Caco-2 (cell line): ENCODE measurements around the gene KIAA0319L. TPM values are rescaled to one million over a fixed set of nuclear protein-coding genes. Genes with fewer than 3 reads are reported as not detected.
A peak's percentile ranks its signal among the peaks of the same experiment; 100 is the strongest.

Source experiments
- BruUV-seq: library from RNA; stranded (reverse); fragments of 400-500 nt; replicated peaks from 2 replicates; lab custom pipeline; 2021; lab: Mats Ljungman, UMichigan
- CTCF ChIA-PET: fragments of 300-600 bp; sonication (Branson Sonifier 250); formaldehyde crosslinking; loops from one replicate; lab custom pipeline; 2022; ENCODE audit warnings: antibody characterized with exemption; lab: Charles Lee
- POLR2A ChIA-PET: fragments of 300-600 bp; sonication (Branson Sonifier 250); formaldehyde crosslinking; loops from one replicate; lab custom pipeline; 2022; ENCODE audit warnings: antibody characterized with exemption; lab: Charles Lee
- DNase-seq, 2 experiments: peaks; one replicate each; pipeline versions ENCODE4 v3.0.0 to v3.0.0-alpha.2; 2020 to 2022
- H3K27me3 ChIP-seq: replicated peaks from 2 replicates; pipeline ENCODE4 v1.6.0; 2011; ENCODE audit warnings: low read length; ENCODE audit not compliant: control insufficient read depth, insufficient read depth
- H3K36me3 ChIP-seq: 2 replicates; pipeline ENCODE4 v1.5.1; 2011; ENCODE audit warnings: low read length; ENCODE audit not compliant: control insufficient read depth, insufficient read depth
- H3K4me1 ChIP-seq: fragments of 250-450 bp; sonication (Bioruptor Pico); 2 replicates; pipeline ENCODE4 v1.5.1; 2020; ENCODE audit warnings: mild to moderate bottlenecking
- H3K4me3 ChIP-seq: 2 replicates; pipeline ENCODE4 v1.5.1; 2011; ENCODE audit warnings: low read depth, mild to moderate bottlenecking, control low read depth, low read length
- H3K9me3 ChIP-seq: fragments of 250-450 bp; sonication (Bioruptor Pico); 2 replicates; pipeline ENCODE4 v1.5.1; 2020; ENCODE audit warnings: mild to moderate bottlenecking, moderate library complexity
- H3K27ac Mint-ChIP-seq: one replicate; pipeline ENCODE4 v1.8.0; 2022; ENCODE audit warnings: mixed read lengths; ENCODE audit not compliant: unreplicated experiment
- H3K27me3 Mint-ChIP-seq: one replicate; pipeline ENCODE4 v1.8.0; 2022; ENCODE audit warnings: mixed read lengths; ENCODE audit not compliant: insufficient read depth, unreplicated experiment
- H3K36me3 Mint-ChIP-seq: one replicate; pipeline ENCODE4 v1.8.0; 2022; ENCODE audit warnings: mild to moderate bottlenecking, mixed read lengths; ENCODE audit not compliant: insufficient read depth, unreplicated experiment
- H3K4me1 Mint-ChIP-seq: one replicate; pipeline ENCODE4 v1.8.0; 2022; ENCODE audit warnings: low read depth, mixed read lengths; ENCODE audit not compliant: unreplicated experiment
- H3K4me3 Mint-ChIP-seq: one replicate; pipeline ENCODE4 v1.8.0; 2022; ENCODE audit warnings: mild to moderate bottlenecking, moderate library complexity, mixed read lengths; ENCODE audit not compliant: unreplicated experiment
- H3K9me3 Mint-ChIP-seq: one replicate; pipeline ENCODE4 v1.8.0; 2022; ENCODE audit warnings: mixed read lengths; ENCODE audit not compliant: unreplicated experiment
- intact Hi-C: fragments of 100-400 bp; cut with micrococcal nuclease; formaldehyde crosslinking; loops from one replicate; pipeline ENCODE4 v1.10.0; 2022; ENCODE audit not compliant: unreplicated experiment
- total RNA-seq: library from RNA; stranded (reverse); gene quantifications from 2 replicates; pipeline ENCODE4 v1.2.3, GENCODE V29; 2022
- TF ChIP-seq, protein P1 (sequence below), 2 experiments: fragments of 200-600 bp in 1 of 2; IDR thresholded peaks; 1 replicate in 1 of 2; 2 replicates in 1 of 2; pipeline versions ENCODE4 v1.5.1 to v1.8.0; 2011 to 2022; ENCODE audit warnings: antibody characterized with exemption in 1 of 2, control low read depth in 1 of 2, inconsistent platforms in 1 of 2, low read depth in 1 of 2, low read length in 1 of 2, mild to moderate bottlenecking in 1 of 2, moderate library complexity in 1 of 2; ENCODE audit not compliant: insufficient read depth in 1 of 2, severe bottlenecking in 1 of 2, unreplicated experiment in 1 of 2

Gene KIAA0319L
- total RNA-seq, 1 experiment from 2014 or later = 39.9 TPM

DNA sequence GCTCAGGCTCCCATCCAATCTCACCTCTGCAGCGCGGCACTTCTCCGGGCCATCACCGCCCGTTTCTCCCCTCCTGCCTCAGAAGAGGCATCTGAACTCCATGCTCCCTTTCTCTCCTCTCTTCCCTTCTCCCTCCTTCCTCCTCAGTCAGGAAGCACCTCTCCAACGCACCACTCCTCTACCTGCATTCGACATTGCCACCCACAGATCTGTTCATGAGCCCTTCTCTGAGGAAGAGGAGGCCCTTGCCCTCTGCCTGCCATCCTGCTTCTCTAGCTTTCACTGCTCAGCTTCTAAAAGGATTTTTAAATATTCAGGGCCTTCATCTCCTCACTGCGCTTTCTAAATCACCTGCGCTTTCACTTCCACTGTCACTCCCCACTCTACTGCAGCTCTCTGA lies 120.0 kb downstream of the KIAA0319L start:
- peaks cover 7% of the 10 kb centered on the region for H3K4me1 Mint-ChIP-seq
- H3K4me3 ChIP-seq = no peak overlapping the region
- H3K36me3 Mint-ChIP-seq = peaks cover 26% of the 10 kb centered on the region
- no peaks in the 10 kb centered on the region for H3K9me3 ChIP-seq
- no peaks in the 10 kb centered on the region for H3K27me3 ChIP-seq
- DNase-seq = no peak
- no peak overlapping the region for H3K4me3 Mint-ChIP-seq
- intact Hi-C loops = no loop called here
- no TSS peak for BruUV-seq
- ChIA-PET CTCF (no interaction called here), POLR2A (no interaction called here)
- no peaks in the 10 kb centered on the region for H3K9me3 Mint-ChIP-seq
- no peaks in the 10 kb centered on the region for H3K27me3 Mint-ChIP-seq
- TF ChIP-seq, protein P1, sequence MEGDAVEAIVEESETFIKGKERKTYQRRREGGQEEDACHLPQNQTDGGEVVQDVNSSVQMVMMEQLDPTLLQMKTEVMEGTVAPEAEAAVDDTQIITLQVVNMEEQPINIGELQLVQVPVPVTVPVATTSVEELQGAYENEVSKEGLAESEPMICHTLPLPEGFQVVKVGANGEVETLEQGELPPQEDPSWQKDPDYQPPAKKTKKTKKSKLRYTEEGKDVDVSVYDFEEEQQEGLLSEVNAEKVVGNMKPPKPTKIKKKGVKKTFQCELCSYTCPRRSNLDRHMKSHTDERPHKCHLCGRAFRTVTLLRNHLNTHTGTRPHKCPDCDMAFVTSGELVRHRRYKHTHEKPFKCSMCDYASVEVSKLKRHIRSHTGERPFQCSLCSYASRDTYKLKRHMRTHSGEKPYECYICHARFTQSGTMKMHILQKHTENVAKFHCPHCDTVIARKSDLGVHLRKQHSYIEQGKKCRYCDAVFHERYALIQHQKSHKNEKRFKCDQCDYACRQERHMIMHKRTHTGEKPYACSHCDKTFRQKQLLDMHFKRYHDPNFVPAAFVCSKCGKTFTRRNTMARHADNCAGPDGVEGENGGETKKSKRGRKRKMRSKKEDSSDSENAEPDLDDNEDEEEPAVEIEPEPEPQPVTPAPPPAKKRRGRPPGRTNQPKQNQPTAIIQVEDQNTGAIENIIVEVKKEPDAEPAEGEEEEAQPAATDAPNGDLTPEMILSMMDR (IDR thresholded peaks at IDR 0.05; ENCODE audit: insufficient read depth in 1 of 2, low read depth in 1 of 2, low read length in 1 of 2, severe bottlenecking in 1 of 2, unreplicated experiment in 1 of 2) = no peak
- peak overlapping the region; percentile 13 for H3K27ac Mint-ChIP-seq
- H3K4me1 ChIP-seq = no peaks in the 10 kb centered on the region
- H3K36me3 ChIP-seq = no peaks in the 10 kb centered on the region

DNA sequence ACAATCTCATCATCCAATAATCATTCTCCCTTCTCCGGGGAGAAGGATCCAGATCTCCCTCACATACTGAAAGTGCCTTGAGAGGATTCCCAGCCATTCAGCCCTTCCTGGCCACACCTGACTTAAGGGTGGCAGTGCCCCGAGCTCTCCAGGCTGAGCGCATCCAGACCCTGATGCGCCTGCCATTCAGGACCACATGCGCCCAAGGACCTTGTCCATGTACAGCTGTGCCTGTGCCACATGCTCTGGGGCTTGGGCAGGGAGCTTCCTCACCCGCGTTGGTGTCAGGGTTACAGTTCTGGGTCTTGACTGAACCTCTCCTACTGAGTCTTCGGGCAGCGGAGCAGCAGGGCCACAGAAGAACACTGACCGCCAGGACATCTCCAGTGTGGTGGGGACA lies 121.1 kb downstream of the KIAA0319L start:
- no TSS peak for BruUV-seq
- Histone ChIP-seq H3K36me3 (no peaks in the 10 kb centered on the region), H3K9me3 (no peaks in the 10 kb centered on the region), H3K27me3 (no peaks in the 10 kb centered on the region), H3K4me1 (no peaks in the 10 kb centered on the region), H3K4me3 (no peak overlapping the region)
- no peak overlapping the region for H3K27ac Mint-ChIP-seq
- no peak overlapping the region for H3K4me3 Mint-ChIP-seq
- no peaks in the 10 kb centered on the region for H3K27me3 Mint-ChIP-seq
- H3K36me3 Mint-ChIP-seq = peaks cover 28% of the 10 kb centered on the region
- intact Hi-C loops = no loop called here
- DNase-seq = no peak
- no peaks in the 10 kb centered on the region for H3K9me3 Mint-ChIP-seq
- ChIA-PET CTCF (no interaction called here), POLR2A (no interaction called here)
- H3K4me1 Mint-ChIP-seq = peaks cover 7% of the 10 kb centered on the region
- TF ChIP-seq, protein P1 (IDR thresholded peaks at IDR 0.05; ENCODE audit: insufficient read depth in 1 of 2, low read depth in 1 of 2, low read length in 1 of 2, severe bottlenecking in 1 of 2, unreplicated experiment in 1 of 2) = no peak

DNA sequence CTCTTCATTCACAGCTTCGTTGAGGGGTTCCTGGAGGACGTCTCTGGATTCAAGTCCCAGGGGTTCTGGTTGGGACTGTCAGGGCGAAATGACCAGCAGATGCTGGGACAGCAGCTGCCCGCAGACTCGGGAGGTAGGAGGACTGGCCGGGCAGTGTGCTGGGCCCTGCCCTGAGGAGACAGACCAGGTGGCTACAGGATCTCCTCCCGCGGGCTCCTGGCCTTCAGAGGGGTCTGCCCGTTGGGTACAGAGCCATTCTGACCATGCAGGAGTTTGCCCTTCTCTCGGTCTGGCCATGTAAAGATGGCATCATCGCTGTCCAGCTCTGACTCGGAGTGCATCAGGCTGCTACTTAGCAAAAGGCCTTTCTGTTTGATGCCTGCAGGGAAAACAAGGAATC lies 122.5 kb downstream of the KIAA0319L start:
- CTCF ChIA-PET = no interaction called here
- TF ChIP-seq, protein P1 (IDR thresholded peaks at IDR 0.05; ENCODE audit: insufficient read depth in 1 of 2, low read depth in 1 of 2, low read length in 1 of 2, severe bottlenecking in 1 of 2, unreplicated experiment in 1 of 2) = no peak
- no peaks in the 10 kb centered on the region for H3K9me3 Mint-ChIP-seq
- Histone ChIP-seq H3K4me1 (no peaks in the 10 kb centered on the region), H3K4me3 (no peak overlapping the region), H3K27me3 (no peaks in the 10 kb centered on the region), H3K9me3 (no peaks in the 10 kb centered on the region), H3K36me3 (no peaks in the 10 kb centered on the region)
- H3K27ac Mint-ChIP-seq = no peak overlapping the region
- BruUV-seq = no TSS peak
- no peaks in the 10 kb centered on the region for H3K27me3 Mint-ChIP-seq
- intact Hi-C loops = no loop called here
- H3K4me3 Mint-ChIP-seq = no peak overlapping the region
- H3K36me3 Mint-ChIP-seq = peaks cover 37% of the 10 kb centered on the region
- DNase-seq = no peak
- H3K4me1 Mint-ChIP-seq = peaks cover 7% of the 10 kb centered on the region
- POLR2A ChIA-PET = interaction anchor here (0.6 kb wide), 1 partner anchor 123 kb away, joined by 3 read pairs; the partner anchor contains the start of genes KIAA0319L and NCDN
